Transverse colon (tissue), 3 donors: ENCODE results near the gene NOL8.

ENCODE experiments used
- POLR2A ChIP-seq: fragments of 450-650 bp; IDR thresholded peaks from one replicate; pipeline ENCODE4 v1.6.1; 2016; ENCODE audit warnings: antibody characterized with exemption, mild to moderate bottlenecking, moderate library complexity
- TF ChIP-seq, protein P1 (sequence below), 5 experiments: fragments of 200-600 bp in 3 of 5; fragments of 450-650 bp in 2 of 5; sonication (generic) in 3 of 5; IDR thresholded peaks; 1 replicate in 2 of 5; 2 replicates in 3 of 5; pipeline ENCODE4 v1.5.1; 2016 to 2017; ENCODE audit warnings: antibody characterized with exemption in 5 of 5, inconsistent platforms in 3 of 5, mild to moderate bottlenecking in 2 of 5, moderate library complexity in 1 of 5

GRCh38 chr9:92345582-92345981 lies 20.4 kb upstream of the NOL8 start:
- TF ChIP-seq, protein P1, sequence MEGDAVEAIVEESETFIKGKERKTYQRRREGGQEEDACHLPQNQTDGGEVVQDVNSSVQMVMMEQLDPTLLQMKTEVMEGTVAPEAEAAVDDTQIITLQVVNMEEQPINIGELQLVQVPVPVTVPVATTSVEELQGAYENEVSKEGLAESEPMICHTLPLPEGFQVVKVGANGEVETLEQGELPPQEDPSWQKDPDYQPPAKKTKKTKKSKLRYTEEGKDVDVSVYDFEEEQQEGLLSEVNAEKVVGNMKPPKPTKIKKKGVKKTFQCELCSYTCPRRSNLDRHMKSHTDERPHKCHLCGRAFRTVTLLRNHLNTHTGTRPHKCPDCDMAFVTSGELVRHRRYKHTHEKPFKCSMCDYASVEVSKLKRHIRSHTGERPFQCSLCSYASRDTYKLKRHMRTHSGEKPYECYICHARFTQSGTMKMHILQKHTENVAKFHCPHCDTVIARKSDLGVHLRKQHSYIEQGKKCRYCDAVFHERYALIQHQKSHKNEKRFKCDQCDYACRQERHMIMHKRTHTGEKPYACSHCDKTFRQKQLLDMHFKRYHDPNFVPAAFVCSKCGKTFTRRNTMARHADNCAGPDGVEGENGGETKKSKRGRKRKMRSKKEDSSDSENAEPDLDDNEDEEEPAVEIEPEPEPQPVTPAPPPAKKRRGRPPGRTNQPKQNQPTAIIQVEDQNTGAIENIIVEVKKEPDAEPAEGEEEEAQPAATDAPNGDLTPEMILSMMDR (IDR thresholded peaks at IDR 0.05): no peak
- TF ChIP-seq POLR2A: no peak
